Fibroblast of pulmonary artery (primary cell): ENCODE measurements around the gene CCL19.
A peak's percentile ranks its signal among the peaks of the same experiment; 100 is the strongest.

ENCODE experiments used
- DNase-seq: peaks from one replicate; pipeline ENCODE4 v3.0.0-alpha.2; 2010; ENCODE audit warnings: low read depth
- H3K4me3 ChIP-seq: replicated peaks from 2 replicates; pipeline ENCODE4 v1.5.1; 2011; ENCODE audit warnings: low read depth, mild to moderate bottlenecking, control low read depth, low read length, moderate library complexity
- TF ChIP-seq, protein P1 (sequence below): IDR thresholded peaks from 2 replicates; pipeline ENCODE4 v1.5.1; 2011; ENCODE audit warnings: mild to moderate bottlenecking, control low read depth, low read length, inconsistent platforms; ENCODE audit errors: missing control alignments

The CCL19 gene

DNA sequence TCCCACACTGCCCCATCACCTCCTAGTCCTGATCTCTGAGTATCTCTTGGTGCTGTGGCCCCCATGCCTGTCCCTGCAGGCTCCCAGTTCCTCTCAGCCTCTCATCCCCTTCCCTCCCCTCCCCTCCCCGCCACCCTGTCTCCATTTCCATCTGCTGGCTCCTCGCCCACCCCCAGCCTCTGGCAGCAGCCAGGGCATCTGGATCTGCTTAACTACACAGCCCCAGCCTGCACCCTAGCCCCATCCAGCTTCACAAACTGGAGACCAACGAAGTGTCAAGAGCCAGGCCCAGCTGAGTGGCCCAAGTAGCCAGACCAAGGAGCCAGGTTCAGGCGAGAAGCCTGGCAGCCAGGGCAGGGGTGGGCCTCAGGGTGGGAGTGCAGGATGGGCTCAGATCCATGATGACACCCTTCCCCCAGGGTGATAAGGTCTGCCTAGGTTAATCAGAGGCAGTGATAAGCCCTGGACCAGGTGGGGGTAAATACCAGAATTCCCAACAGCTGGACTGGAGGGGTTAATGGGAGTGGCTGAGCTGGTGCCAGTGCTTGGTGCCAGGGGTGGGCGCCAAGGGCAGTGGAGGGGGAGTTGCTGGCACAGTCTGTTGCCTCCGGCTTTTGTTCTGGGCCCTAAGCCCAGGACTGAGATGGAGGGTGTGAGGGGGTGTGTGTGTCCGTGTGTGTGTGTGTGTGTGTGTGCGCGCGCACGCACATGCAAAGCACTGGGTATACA, 36.6 kb downstream of the CCL19 start:
- DNase-seq = peak; percentile 54
- TF ChIP-seq, protein P1, sequence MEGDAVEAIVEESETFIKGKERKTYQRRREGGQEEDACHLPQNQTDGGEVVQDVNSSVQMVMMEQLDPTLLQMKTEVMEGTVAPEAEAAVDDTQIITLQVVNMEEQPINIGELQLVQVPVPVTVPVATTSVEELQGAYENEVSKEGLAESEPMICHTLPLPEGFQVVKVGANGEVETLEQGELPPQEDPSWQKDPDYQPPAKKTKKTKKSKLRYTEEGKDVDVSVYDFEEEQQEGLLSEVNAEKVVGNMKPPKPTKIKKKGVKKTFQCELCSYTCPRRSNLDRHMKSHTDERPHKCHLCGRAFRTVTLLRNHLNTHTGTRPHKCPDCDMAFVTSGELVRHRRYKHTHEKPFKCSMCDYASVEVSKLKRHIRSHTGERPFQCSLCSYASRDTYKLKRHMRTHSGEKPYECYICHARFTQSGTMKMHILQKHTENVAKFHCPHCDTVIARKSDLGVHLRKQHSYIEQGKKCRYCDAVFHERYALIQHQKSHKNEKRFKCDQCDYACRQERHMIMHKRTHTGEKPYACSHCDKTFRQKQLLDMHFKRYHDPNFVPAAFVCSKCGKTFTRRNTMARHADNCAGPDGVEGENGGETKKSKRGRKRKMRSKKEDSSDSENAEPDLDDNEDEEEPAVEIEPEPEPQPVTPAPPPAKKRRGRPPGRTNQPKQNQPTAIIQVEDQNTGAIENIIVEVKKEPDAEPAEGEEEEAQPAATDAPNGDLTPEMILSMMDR = no peak

DNA sequence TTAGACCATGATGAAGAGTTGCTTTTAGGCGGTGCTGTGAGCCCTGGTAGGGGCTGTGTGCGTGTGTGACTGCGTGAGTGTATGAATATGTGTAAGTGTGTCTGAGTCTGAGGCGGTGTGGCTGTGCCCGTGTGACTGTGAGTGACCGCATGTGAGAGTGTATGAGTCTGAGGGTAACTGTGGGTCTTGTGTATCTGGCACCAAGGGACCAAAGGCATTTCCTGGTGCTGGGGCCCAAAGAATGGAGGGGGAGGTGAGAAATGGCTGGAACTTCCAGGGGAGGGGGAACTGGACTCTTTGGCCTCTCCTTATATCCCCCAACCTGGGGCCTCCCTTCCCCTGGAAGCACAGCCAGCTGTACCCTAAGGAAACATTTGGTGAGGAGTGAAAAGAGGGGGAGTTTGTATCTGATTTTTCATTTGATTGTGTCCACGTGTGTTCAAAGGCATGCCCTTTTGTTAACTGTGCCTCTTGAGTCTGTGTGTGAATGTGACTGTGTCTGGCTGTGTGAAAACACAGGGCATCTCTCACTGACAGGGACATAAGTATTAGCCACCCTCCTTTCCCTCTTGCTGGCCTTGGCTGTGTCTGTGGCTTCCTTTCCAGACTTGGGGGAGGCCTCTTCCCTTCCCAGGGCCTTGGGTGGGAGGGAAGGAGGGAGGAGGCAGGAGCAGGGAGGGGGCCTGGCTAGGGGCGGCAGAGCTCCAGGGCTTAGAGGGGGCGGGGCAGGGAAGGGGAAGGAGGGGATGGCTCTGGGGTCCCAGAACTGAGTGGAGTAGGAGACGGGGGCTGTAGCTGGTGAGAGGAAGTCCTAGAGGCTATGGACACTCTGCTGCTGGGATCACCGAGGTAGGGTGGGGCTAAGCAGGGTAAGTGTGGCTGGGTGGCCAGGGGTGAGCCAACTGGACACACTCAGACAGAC, 37.7 kb downstream of the CCL19 start:
- DNase-seq = peak; percentile 62
- peak overlapping the region; percentile 52 for H3K4me3 ChIP-seq
- TF ChIP-seq, protein P1 = no peak

More for the DNA sequence above, 36.6 kb downstream of the CCL19 start:
- H3K4me3 ChIP-seq = no peak overlapping the region

DNA sequence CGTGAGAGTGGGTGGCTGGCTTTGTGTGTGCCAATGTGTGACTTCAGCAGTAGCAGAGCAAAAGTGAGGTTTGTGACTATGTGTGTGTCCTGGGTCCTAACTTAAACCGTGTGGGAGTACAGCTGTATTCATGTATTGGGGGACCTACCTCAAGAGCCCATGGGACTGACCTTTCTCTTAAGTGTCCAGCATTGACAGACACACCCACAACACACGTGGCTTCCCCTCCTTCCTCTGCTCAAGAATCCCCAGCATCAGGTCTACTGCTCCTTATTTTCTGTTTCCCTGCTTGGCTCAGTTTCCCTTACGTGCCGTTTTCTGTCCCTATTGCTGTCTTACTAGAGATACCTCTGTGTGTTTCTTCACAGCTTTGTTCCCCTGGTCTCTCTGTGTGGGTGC, 38.5 kb downstream of the CCL19 start:
- no peak for DNase-seq
- peak overlapping the region; percentile 52 for H3K4me3 ChIP-seq
- TF ChIP-seq, protein P1 = no peak

DNA sequence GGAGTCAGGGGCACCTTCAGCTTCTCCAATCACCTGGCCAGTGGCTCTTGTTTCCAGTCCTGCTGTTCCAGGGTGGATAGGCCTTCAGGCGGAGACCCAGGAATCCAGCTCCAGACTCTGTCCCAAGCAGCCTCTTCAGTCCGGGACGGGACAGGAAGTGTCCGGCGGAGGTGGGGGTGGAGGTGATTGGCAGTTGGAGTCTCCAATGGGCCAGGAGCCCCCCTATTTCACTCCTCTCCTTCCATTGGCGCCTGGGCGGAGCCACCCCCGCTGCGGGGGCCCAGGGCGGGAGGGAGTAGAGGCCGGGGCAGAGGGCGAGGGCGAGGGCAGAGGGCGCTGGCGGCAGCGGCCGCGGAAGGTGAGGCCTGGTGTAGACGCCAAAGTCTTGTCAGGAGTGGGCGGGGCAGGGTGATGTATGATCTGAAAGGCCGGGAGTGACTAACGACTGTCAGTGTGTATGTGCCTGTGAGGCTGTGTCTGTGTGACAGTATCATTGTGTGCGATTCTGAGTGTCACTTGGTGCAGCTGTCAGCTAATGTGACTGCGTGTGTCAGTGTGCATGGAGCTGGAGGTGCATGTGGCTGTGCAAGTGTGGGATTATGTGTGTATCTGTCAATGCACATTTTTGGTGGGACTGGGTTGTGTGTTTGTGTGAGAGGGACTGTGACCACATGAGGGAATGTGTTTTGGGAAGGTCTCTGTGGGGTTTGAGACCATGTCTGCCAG, 39.0 kb downstream of the CCL19 start, which contains the start of gene IL11RA:
IL11RA (plus strand) TSS at position 310 of the 726 bp plus-strand sequence. CDS start 3,033 bp downstream, outside the sequence.
- TF ChIP-seq, protein P1 = no peak
- peak within 1 kb of the TSS; percentile 52 for H3K4me3 ChIP-seq
- peak; percentile 82 for DNase-seq

DNA sequence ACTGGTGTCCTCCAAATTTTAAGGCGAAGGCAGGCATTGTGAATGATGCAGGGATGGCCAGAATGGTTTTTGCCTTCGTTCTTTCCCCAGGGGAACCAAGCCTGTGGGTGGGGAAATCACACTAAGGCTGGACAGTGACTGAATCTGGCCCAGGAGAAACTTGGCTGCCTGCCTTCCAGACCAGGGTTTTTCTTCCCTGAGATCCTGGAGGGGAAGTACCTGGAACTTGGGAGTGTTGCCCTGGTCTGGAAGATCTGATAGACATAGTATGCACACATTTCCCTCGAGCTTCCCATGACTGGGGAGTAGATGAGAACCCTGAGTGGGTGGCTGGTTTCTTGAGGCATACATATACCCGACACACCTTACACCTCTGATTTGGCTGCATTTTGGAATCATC, 39.8 kb downstream of the CCL19 start:
- TF ChIP-seq, protein P1 = no peak
- H3K4me3 ChIP-seq = peak overlapping the region; percentile 52
- DNase-seq = peak; percentile 68

DNA sequence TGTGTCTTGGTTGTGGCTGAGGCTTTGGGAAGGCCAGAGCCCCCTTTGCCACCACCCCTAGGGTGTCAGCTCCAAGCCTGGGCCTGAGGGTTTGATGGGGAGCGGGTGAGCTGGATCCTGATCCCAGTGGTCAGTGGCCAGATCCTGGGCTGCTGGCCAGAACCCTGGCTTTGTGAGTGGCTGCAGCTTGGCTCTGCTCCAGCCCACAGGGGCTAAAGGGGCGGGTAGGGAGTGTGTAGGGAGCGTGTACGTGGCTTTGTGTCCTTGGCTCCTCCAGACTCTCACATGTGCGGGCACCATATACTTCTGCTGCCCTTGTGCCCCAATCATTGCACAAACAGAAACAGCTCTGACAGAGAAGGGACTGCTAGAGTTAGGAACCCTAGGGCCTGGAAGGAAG, 40.3 kb downstream of the CCL19 start:
- H3K4me3 ChIP-seq = no peak overlapping the region
- DNase-seq = peak; percentile 40
- TF ChIP-seq, protein P1 = no peak
